ENCODE results near the gene DSTYK.

DNA sequence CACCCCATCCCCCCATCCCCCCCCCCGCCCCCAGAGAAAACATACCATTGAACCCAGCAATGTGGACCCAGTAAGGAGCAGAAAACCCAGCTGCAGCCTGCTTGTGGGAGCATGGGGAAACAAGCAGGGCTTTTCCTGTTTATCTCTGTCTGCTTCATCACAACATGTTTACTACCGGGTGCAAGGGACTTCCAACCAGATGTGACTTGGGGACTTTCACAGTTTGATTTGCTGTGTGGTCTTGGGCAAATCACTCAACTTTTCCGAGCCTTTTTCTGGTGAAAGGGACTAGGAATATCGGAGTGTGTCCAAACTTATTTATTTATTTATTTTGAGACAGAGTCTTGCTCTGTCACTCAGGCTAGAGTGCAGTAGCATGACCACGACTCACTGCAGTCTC, 19.5 kb upstream of the DSTYK start:
- TF ChIP-seq, protein P1, sequence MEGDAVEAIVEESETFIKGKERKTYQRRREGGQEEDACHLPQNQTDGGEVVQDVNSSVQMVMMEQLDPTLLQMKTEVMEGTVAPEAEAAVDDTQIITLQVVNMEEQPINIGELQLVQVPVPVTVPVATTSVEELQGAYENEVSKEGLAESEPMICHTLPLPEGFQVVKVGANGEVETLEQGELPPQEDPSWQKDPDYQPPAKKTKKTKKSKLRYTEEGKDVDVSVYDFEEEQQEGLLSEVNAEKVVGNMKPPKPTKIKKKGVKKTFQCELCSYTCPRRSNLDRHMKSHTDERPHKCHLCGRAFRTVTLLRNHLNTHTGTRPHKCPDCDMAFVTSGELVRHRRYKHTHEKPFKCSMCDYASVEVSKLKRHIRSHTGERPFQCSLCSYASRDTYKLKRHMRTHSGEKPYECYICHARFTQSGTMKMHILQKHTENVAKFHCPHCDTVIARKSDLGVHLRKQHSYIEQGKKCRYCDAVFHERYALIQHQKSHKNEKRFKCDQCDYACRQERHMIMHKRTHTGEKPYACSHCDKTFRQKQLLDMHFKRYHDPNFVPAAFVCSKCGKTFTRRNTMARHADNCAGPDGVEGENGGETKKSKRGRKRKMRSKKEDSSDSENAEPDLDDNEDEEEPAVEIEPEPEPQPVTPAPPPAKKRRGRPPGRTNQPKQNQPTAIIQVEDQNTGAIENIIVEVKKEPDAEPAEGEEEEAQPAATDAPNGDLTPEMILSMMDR (IDR thresholded peaks at IDR 0.05): no peak
- TF ChIP-seq POLR2AphosphoS5 (IDR thresholded peaks at IDR 0.05; ENCODE audit: low read depth, low read length): no peak
- TF ChIP-seq, protein P2, sequence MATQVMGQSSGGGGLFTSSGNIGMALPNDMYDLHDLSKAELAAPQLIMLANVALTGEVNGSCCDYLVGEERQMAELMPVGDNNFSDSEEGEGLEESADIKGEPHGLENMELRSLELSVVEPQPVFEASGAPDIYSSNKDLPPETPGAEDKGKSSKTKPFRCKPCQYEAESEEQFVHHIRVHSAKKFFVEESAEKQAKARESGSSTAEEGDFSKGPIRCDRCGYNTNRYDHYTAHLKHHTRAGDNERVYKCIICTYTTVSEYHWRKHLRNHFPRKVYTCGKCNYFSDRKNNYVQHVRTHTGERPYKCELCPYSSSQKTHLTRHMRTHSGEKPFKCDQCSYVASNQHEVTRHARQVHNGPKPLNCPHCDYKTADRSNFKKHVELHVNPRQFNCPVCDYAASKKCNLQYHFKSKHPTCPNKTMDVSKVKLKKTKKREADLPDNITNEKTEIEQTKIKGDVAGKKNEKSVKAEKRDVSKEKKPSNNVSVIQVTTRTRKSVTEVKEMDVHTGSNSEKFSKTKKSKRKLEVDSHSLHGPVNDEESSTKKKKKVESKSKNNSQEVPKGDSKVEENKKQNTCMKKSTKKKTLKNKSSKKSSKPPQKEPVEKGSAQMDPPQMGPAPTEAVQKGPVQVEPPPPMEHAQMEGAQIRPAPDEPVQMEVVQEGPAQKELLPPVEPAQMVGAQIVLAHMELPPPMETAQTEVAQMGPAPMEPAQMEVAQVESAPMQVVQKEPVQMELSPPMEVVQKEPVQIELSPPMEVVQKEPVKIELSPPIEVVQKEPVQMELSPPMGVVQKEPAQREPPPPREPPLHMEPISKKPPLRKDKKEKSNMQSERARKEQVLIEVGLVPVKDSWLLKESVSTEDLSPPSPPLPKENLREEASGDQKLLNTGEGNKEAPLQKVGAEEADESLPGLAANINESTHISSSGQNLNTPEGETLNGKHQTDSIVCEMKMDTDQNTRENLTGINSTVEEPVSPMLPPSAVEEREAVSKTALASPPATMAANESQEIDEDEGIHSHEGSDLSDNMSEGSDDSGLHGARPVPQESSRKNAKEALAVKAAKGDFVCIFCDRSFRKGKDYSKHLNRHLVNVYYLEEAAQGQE (IDR thresholded peaks at IDR 0.05; ENCODE audit: insufficient read depth in 1 of 2, low read depth in 2 of 2, low read length in 1 of 2): no peak
